Uterus (tissue), 4 donors: ENCODE results near the gene GLCCI1. TPM values are rescaled to one million over a fixed set of nuclear protein-coding genes. Genes with fewer than 3 reads are reported as not detected.

ENCODE experiments used
- DNase-seq, 2 donors: peaks; one replicate each; pipeline ENCODE4 v3.0.0-alpha.2; 2019 to 2020
- H3K27ac ChIP-seq, 2 donors: fragments of 200-600 bp; sonication (generic); 1 replicate in 1 of 2; 2 replicates in 1 of 2; pipeline ENCODE4 v1.5.1; 2016 to 2018
- H3K27me3 ChIP-seq, 2 donors: fragments of 200-600 bp; sonication (generic); one replicate each; pipeline ENCODE4 v1.5.1; 2018 to 2019; ENCODE audit warnings: control low read depth in 1 of 2
- H3K36me3 ChIP-seq, 2 donors: fragments of 200-600 bp; sonication (generic); one replicate each; pipeline ENCODE4 v1.5.1; 2019; ENCODE audit warnings: control low read depth in 1 of 2
- H3K4me1 ChIP-seq, 2 donors: fragments of 200-600 bp; sonication (generic); one replicate each; pipeline ENCODE4 v1.5.1; 2018 to 2019; ENCODE audit warnings: control low read depth in 1 of 2
- H3K4me3 ChIP-seq, 2 donors: fragments of 200-600 bp; sonication (generic); 1 replicate in 1 of 2; 2 replicates in 1 of 2; pipeline ENCODE4 v1.5.1; 2018 to 2019; ENCODE audit warnings: mild to moderate bottlenecking in 1 of 2
- H3K9me3 ChIP-seq, 2 donors: fragments of 200-600 bp; sonication (generic); one replicate each; pipeline ENCODE4 v1.5.1; 2019; ENCODE audit warnings: control low read depth in 1 of 2
- POLR2A ChIP-seq, 2 donors: fragments of 450-650 bp; IDR thresholded peaks; one replicate each; pipeline ENCODE4 v1.6.1; 2016; ENCODE audit warnings: antibody characterized with exemption in 2 of 2, mild to moderate bottlenecking in 1 of 2, moderate library complexity in 1 of 2
- intact Hi-C: fragments of 100-400 bp; cut with DNase I; formaldehyde crosslinking; loops from one replicate; pipeline ENCODE4 v1.15.1; 2023; ENCODE audit warnings: low total_unique reads
- total RNA-seq, 4 donors: library from RNA; depleted of rRNA in 3 of 4; stranded (reverse); fragments of >200 nt in 3 of 4; gene quantifications; one replicate each; pipeline versions ENCODE4 v1.1.0 to v1.2.4, GENCODE V29; 2014 to 2023
- TF ChIP-seq, protein P1 (sequence below), 4 experiments: fragments of 200-600 bp in 2 of 4; fragments of 450-650 bp in 2 of 4; sonication (generic) in 2 of 4; IDR thresholded peaks; one replicate each; pipeline ENCODE4 v1.5.1; 2016 to 2019; ENCODE audit warnings: antibody characterized with exemption in 4 of 4, mild to moderate bottlenecking in 2 of 4, moderate library complexity in 1 of 4
- donor health status: DM: yes; HTN: yes; CAD: no.

Gene GLCCI1
- total RNA-seq, 4 donors from 2014 or later: 2.9 to 21.6 (median 9.0) TPM

DNA sequence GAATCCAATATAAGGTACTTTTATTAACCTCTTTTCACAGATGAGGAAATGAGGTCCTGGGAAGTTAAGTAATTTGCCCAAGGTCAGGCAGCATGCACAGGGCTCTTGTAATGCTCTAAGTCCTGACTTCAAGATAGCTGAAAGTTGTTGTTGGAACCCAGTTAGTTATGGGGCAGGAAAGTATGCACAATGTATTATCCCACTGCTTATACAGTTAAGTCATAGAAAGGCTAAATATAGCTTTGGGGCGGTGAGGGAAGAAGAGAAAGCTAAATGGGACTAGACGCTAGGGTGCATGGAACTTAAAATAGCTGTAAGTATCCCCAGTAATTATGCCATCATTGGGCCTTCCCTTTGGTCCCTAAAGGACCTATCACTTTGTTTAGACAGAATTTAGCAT lies 9.2 kb downstream of the GLCCI1 start:
- Histone ChIP-seq H3K4me3 (no peak overlapping the region), H3K27ac (no peak overlapping the region), H3K9me3 (no peaks in the 10 kb centered on the region), H3K36me3 (no peaks in the 10 kb centered on the region), H3K27me3 (no peaks in the 10 kb centered on the region), H3K4me1 (no peaks in the 10 kb centered on the region)
- intact Hi-C loops: no loop called here
- no peak for TF ChIP-seq POLR2A (IDR thresholded peaks at IDR 0.05)
- TF ChIP-seq, protein P1, sequence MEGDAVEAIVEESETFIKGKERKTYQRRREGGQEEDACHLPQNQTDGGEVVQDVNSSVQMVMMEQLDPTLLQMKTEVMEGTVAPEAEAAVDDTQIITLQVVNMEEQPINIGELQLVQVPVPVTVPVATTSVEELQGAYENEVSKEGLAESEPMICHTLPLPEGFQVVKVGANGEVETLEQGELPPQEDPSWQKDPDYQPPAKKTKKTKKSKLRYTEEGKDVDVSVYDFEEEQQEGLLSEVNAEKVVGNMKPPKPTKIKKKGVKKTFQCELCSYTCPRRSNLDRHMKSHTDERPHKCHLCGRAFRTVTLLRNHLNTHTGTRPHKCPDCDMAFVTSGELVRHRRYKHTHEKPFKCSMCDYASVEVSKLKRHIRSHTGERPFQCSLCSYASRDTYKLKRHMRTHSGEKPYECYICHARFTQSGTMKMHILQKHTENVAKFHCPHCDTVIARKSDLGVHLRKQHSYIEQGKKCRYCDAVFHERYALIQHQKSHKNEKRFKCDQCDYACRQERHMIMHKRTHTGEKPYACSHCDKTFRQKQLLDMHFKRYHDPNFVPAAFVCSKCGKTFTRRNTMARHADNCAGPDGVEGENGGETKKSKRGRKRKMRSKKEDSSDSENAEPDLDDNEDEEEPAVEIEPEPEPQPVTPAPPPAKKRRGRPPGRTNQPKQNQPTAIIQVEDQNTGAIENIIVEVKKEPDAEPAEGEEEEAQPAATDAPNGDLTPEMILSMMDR (IDR thresholded peaks at IDR 0.05): no peak
- DNase-seq: no peak

DNA sequence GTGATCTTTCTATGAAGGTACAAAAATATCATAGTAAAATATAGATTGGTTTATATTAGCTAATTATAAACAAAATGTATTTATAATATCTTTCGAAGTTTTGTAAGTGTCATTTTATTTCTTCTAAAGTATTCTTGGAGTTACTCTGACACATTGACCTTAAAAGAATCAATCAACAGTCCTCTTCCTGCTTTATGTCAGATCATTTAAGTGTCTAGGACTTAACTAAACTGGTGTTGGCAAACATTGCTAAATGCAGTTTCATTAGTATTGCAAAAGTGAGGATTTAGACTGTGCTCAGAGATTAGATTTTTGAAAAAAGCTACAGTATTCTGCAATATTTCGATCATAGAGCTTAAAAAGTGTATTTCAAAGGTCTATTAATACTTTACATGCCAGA lies 10.3 kb downstream of the GLCCI1 start:
- intact Hi-C loops: no loop called here

GRCh38 chr7:7979558-7979957 lies 11.0 kb downstream of the GLCCI1 start:
- DNase-seq: no peak
- Histone ChIP-seq H3K9me3 (no peaks in the 10 kb centered on the region), H3K27ac (no peak overlapping the region), H3K4me1 (no peaks in the 10 kb centered on the region), H3K36me3 (no peaks in the 10 kb centered on the region), H3K27me3 (no peaks in the 10 kb centered on the region), H3K4me3 (no peak overlapping the region)
- intact Hi-C loops: no loop called here
- TF ChIP-seq, protein P1 (IDR thresholded peaks at IDR 0.05): no peak

More for the DNA sequence above, 10.3 kb downstream of the GLCCI1 start:
- no peak for TF ChIP-seq POLR2A (IDR thresholded peaks at IDR 0.05)
- TF ChIP-seq, protein P1 (IDR thresholded peaks at IDR 0.05): no peak
- no peaks in the 10 kb centered on the region for H3K9me3 ChIP-seq
- H3K36me3 ChIP-seq: no peaks in the 10 kb centered on the region
- no peak for DNase-seq
- no peaks in the 10 kb centered on the region for H3K27me3 ChIP-seq
- no peak overlapping the region for H3K4me3 ChIP-seq
- H3K4me1 ChIP-seq: no peaks in the 10 kb centered on the region
- H3K27ac ChIP-seq: no peak overlapping the region

DNA sequence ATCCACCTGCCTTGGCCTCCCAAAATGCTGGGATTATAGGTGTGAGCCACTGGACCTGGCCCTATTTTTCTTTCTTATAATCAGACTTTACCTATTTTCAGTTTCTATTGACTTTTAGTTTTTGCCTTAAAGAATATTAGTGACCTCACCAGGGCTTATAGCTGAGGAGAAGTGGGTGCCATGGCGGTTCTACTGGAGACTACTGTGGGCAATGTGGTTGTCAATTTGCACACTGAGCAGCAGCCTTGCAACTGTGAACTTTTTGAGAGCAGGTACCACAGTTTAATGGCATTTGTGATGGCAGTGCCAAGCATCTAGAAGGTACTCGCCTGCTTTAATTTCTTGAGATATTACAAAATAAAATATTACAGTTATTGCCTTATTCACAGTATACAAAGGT lies 11.5 kb downstream of the GLCCI1 start:
- TF ChIP-seq, protein P1 (IDR thresholded peaks at IDR 0.05): no peak
- TF ChIP-seq POLR2A (IDR thresholded peaks at IDR 0.05): no peak
- intact Hi-C loops: no loop called here
- no peaks in the 10 kb centered on the region for H3K9me3 ChIP-seq
- no peak for DNase-seq
- no peak overlapping the region for H3K4me3 ChIP-seq
- no peaks in the 10 kb centered on the region for H3K4me1 ChIP-seq
- no peaks in the 10 kb centered on the region for H3K27me3 ChIP-seq
- H3K27ac ChIP-seq: no peak overlapping the region
- H3K36me3 ChIP-seq: no peaks in the 10 kb centered on the region

DNA sequence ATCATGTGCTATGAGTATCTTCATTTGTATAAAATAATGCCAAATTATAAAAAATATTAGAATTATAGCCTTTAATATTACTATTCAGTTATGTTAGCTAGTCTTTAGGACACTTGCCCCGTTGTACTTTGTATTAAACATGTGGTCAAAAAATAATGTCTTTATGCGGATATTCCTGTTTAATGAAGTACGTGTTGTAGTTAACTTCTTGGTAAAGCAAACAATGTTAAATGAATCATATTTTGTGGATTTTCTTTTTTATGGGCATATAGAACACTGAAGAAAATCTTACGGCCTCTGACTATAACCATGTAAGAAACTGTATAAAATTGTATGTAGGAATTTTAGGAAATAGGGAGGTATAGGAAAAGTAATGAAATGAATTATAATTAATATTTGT lies 14.3 kb downstream of the GLCCI1 start:
- Histone ChIP-seq H3K4me3 (no peak overlapping the region), H3K4me1 (no peaks in the 10 kb centered on the region), H3K9me3 (no peaks in the 10 kb centered on the region), H3K36me3 (no peaks in the 10 kb centered on the region), H3K27ac (no peak overlapping the region), H3K27me3 (no peaks in the 10 kb centered on the region)
- TF ChIP-seq, protein P1 (IDR thresholded peaks at IDR 0.05): no peak
- TF ChIP-seq POLR2A (IDR thresholded peaks at IDR 0.05): no peak
- intact Hi-C loops: no loop called here
- no peak for DNase-seq
